Vagina (tissue), 2 donors: ENCODE results near the gene ZG16. TPM values are rescaled to one million over a fixed set of nuclear protein-coding genes. Genes with fewer than 3 reads are reported as not detected.

ENCODE experiments used
- DNase-seq, 2 donors: peaks; one replicate each; pipeline ENCODE4 v3.0.0-alpha.2; 2017; ENCODE audit errors: extremely low spot score in 2 of 2
- H3K27ac ChIP-seq: fragments of 200-600 bp; sonication (generic); one replicate; pipeline ENCODE4 v1.5.1; 2019
- H3K27me3 ChIP-seq: fragments of 200-600 bp; sonication (generic); one replicate; pipeline ENCODE4 v1.5.1; 2019
- H3K36me3 ChIP-seq, 2 donors: fragments of 200-600 bp; sonication (generic); one replicate each; pipeline ENCODE4 v1.5.1; 2017 to 2019
- H3K4me1 ChIP-seq: fragments of 200-600 bp; sonication (generic); one replicate; pipeline ENCODE4 v1.5.1; 2019
- H3K4me3 ChIP-seq, 2 donors: fragments of 200-600 bp; sonication (generic); 1 replicate in 1 of 2; 2 replicates in 1 of 2; pipeline ENCODE4 v1.5.1; 2016 to 2019
- H3K9me3 ChIP-seq: fragments of 200-600 bp; sonication (generic); one replicate; pipeline ENCODE4 v1.5.1; 2019
- POLR2A ChIP-seq, 2 donors: fragments of 450-650 bp; IDR thresholded peaks; one replicate each; pipeline ENCODE4 v1.6.1; 2017; ENCODE audit warnings: antibody characterized with exemption in 2 of 2, mild to moderate bottlenecking in 2 of 2, moderate library complexity in 2 of 2
- POLR2AphosphoS5 ChIP-seq, 2 donors: sonication (generic); formaldehyde crosslinking; IDR thresholded peaks; one replicate each; pipeline ENCODE4 v1.9.0; 2017; ENCODE audit warnings: antibody characterized with exemption in 2 of 2, mild to moderate bottlenecking in 2 of 2, low read depth in 1 of 2; ENCODE audit not compliant: insufficient read depth in 1 of 2
- intact Hi-C: fragments of 100-400 bp; cut with DNase I; formaldehyde crosslinking; loops from one replicate; pipeline ENCODE4 v1.15.1; 2023
- total RNA-seq: library from RNA; depleted of rRNA; stranded (reverse); fragments of >200 nt; gene quantifications from one replicate; pipeline ENCODE4 v1.2.3, GENCODE V29; 2016
- TF ChIP-seq, protein P1 (sequence below), 3 experiments: fragments of 450-650 bp in 2 of 3; fragments of 200-600 bp in 1 of 3; sonication (generic) in 1 of 3; IDR thresholded peaks; one replicate each; pipeline ENCODE4 v1.5.1; 2017 to 2019; ENCODE audit warnings: antibody characterized with exemption in 3 of 3, mild to moderate bottlenecking in 2 of 3, moderate library complexity in 2 of 3

The ZG16 gene
- total RNA-seq, 1 donor from 2014 or later, result not detected

DNA sequence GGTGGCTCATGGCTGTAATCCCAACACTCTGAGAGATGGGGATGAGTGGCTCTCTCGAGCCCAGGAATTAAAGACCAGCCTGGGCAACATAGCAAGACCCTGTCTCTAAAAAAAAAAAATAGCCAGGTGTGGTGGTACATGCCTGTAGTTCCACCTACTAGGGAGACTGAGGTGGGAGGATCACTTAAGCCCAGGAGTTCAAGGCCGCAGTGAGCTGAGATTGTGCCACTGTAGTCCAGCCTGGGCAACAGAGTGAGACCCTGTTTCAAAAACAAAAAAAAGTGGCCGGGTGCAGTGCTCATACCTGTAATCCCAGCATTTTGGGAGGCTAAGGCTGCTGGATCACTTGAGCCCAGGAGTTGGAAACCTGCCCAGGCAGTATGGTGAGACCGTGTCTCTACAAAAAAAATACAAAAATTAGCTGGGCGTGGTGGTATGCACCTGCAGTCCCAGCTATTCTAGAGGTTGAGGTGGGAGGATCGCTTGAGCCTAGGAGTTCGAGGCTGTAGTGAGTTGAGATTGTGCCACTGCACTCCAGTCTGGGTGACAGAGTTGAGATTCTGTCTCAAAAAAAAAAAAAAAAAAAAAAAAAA, 35.3 kb upstream of the ZG16 start:
- DNase-seq, result no peak
- TF ChIP-seq, protein P1, sequence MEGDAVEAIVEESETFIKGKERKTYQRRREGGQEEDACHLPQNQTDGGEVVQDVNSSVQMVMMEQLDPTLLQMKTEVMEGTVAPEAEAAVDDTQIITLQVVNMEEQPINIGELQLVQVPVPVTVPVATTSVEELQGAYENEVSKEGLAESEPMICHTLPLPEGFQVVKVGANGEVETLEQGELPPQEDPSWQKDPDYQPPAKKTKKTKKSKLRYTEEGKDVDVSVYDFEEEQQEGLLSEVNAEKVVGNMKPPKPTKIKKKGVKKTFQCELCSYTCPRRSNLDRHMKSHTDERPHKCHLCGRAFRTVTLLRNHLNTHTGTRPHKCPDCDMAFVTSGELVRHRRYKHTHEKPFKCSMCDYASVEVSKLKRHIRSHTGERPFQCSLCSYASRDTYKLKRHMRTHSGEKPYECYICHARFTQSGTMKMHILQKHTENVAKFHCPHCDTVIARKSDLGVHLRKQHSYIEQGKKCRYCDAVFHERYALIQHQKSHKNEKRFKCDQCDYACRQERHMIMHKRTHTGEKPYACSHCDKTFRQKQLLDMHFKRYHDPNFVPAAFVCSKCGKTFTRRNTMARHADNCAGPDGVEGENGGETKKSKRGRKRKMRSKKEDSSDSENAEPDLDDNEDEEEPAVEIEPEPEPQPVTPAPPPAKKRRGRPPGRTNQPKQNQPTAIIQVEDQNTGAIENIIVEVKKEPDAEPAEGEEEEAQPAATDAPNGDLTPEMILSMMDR (IDR thresholded peaks at IDR 0.05), result no peak
- TF ChIP-seq POLR2AphosphoS5 (IDR thresholded peaks at IDR 0.05; ENCODE audit: insufficient read depth in 1 of 2, low read depth in 1 of 2) (no peak), POLR2A (IDR thresholded peaks at IDR 0.05) (no peak)
- no peak overlapping the region for H3K27ac ChIP-seq
- no peaks in the 10 kb centered on the region for H3K9me3 ChIP-seq
- H3K27me3 ChIP-seq, result no peaks in the 10 kb centered on the region
- no peaks in the 10 kb centered on the region for H3K36me3 ChIP-seq
- no peaks in the 10 kb centered on the region for H3K4me1 ChIP-seq
- intact Hi-C loops, result no loop called here
- no peak overlapping the region for H3K4me3 ChIP-seq

DNA sequence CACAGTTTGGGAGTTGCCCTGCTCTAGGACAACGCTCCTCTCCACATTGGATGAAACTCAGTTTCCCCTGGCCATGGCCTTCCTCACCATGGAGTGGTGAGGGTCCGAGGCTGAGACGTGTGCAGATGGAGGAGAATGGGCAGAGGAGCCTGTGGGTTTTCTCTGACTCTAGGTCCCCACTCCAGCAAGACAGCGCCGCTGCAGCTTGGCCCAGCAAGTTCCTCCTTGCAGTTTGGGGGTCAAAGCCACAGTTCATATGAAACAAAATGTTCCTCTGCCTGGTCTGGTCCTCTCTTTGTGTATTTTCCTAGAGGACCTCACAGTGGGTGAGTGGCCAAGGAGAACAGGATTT, 34.6 kb upstream of the ZG16 start:
- H3K4me3 ChIP-seq, result no peak overlapping the region
- no peaks in the 10 kb centered on the region for H3K27me3 ChIP-seq
- H3K4me1 ChIP-seq, result no peaks in the 10 kb centered on the region
- no peaks in the 10 kb centered on the region for H3K9me3 ChIP-seq
- intact Hi-C loops, result no loop called here
- H3K36me3 ChIP-seq, result no peaks in the 10 kb centered on the region
- no peak for DNase-seq
- H3K27ac ChIP-seq, result no peak overlapping the region
- no peak for TF ChIP-seq POLR2AphosphoS5 (IDR thresholded peaks at IDR 0.05; ENCODE audit: insufficient read depth in 1 of 2, low read depth in 1 of 2)
- no peak for TF ChIP-seq POLR2A (IDR thresholded peaks at IDR 0.05)

DNA sequence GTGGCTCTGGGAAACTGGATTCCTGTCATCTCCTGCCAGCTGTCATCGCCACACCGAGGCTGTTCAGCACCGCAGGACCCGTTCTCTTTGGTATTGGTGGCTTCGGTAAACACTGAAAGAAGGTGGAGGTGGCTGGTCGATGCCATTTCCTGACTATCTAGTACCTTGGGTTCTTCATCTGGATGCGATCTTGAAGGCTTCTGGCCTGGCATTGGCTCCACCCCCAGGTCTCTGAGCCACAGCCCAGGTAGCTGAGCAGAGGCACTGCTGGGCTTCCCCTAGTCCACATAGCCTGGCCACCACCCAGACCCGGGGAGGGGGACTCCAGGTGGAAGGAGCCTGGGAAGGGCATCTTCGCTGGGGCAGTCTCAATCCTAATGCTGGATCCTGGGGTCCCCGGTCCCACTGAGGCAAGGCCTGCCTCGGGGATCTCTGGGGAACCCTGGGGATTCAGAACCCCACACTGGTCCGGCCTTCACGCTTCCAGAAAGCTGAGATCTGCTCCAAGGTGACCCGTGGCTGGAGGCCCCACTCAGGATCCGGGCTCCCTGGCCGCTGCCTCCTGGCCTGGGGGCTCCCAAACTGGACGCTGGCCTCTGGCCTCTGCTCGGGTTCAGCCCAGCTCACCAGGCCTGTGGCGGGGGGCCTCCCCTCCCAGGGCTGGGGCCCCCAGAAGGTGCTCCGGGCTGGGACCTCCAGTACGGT, 34.1 kb upstream of the ZG16 start:
- no peak overlapping the region for H3K4me3 ChIP-seq
- TF ChIP-seq POLR2A (IDR thresholded peaks at IDR 0.05), result no peak
- TF ChIP-seq, protein P1 (IDR thresholded peaks at IDR 0.05), result no peak
- TF ChIP-seq POLR2AphosphoS5 (IDR thresholded peaks at IDR 0.05; ENCODE audit: insufficient read depth in 1 of 2, low read depth in 1 of 2), result no peak
- H3K27ac ChIP-seq, result no peak overlapping the region
- no peaks in the 10 kb centered on the region for H3K4me1 ChIP-seq
- intact Hi-C loops, result no loop called here
- no peaks in the 10 kb centered on the region for H3K9me3 ChIP-seq
- no peak for DNase-seq
- no peaks in the 10 kb centered on the region for H3K36me3 ChIP-seq
- H3K27me3 ChIP-seq, result no peaks in the 10 kb centered on the region

DNA sequence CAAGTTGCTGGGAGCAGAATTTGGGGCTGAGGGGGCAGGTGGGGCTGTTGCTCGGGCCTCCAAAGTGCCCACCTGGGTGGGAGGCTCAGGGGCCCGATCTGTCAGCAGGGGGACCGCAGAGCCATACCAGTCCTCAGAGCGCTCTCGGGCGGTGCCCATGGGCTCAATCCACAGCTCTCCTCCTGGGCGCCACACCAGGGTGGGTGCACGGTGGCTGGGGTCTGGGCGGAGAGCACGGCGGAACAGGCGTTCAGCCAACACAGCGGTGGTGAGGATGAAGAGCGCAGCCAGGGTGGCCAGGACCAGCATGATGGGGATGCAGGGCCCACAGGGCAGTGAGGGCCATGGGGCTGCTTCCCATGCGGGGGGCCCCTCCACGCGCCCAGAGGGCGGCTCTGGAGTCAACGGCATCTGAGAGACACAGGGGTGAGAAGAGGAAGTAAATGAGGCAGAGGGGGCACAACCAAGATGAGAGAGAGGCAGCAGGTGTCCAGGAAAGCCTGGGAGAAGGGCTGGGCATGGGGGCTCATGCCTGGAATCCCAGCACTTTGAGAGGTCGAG, 33.4 kb upstream of the ZG16 start:
- Histone ChIP-seq H3K9me3 (no peaks in the 10 kb centered on the region), H3K27me3 (no peaks in the 10 kb centered on the region), H3K4me1 (no peaks in the 10 kb centered on the region), H3K36me3 (no peaks in the 10 kb centered on the region), H3K4me3 (peak overlapping the region in 1 of 2 donors; percentile 37), H3K27ac (no peak overlapping the region)
- intact Hi-C loops, result no loop called here
- TF ChIP-seq, protein P1 (IDR thresholded peaks at IDR 0.05), result no peak
- no peak for TF ChIP-seq POLR2AphosphoS5 (IDR thresholded peaks at IDR 0.05; ENCODE audit: insufficient read depth in 1 of 2, low read depth in 1 of 2)
- no peak for TF ChIP-seq POLR2A (IDR thresholded peaks at IDR 0.05)
- no peak for DNase-seq

DNA sequence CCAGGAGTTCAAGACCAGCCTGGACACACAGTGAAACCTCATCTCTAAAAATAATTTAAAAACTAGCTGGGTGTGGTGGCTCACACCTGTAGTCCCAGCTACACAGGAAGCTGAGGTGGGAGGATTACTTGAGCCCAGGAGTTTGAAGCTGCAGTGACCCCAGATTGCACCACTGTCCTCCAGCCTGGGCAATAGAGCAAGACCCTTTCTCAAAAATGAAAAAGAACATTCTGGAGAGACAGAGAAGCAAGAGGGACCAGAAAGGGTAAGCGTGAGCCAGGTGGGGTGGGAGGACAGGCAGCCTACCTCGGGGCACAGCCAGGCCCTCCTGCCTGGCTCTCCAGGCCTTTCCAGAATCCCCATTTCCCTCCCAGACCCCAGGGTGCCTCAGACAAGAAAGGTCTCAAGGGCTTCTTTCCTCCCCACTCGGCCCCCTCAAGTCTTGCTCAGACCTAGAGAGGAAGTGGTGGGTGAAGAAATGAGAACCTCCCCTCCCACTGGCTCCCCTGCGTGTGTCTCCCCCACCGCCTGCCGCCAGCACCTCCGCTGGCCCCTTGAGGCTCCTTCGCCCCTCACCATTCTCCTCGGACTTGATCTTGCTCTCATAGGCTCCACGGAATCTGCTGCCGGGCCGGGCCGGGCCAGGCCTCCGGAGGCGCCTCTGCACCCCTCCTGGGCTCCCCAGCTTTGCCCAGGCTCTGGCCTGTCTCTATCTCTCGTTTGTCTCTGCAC, 32.8 kb upstream of the ZG16 start:
- Histone ChIP-seq H3K9me3 (no peaks in the 10 kb centered on the region), H3K27me3 (no peaks in the 10 kb centered on the region), H3K27ac (no peak overlapping the region), H3K4me3 (peak overlapping the region in 1 of 2 donors; percentile 37), H3K36me3 (no peaks in the 10 kb centered on the region), H3K4me1 (no peaks in the 10 kb centered on the region)
- TF ChIP-seq POLR2A (IDR thresholded peaks at IDR 0.05) (no peak), POLR2AphosphoS5 (IDR thresholded peaks at IDR 0.05; ENCODE audit: insufficient read depth in 1 of 2, low read depth in 1 of 2) (no peak)
- TF ChIP-seq, protein P1 (IDR thresholded peaks at IDR 0.05), result no peak
- DNase-seq, result no peak
- intact Hi-C loops, result no loop called here
